HG02642 (cell line): Measurements from ENCODE around the gene CSTB.

ENCODE experiments used
- ATAC-seq: cut with Tn5 transposase; IDR thresholded peaks from one replicate; pipeline ENCODE4 v1.9.1; 2021; ENCODE audit warnings: mild to moderate bottlenecking; ENCODE audit not compliant: unreplicated experiment, poor library complexity

CSTB gene

DNA sequence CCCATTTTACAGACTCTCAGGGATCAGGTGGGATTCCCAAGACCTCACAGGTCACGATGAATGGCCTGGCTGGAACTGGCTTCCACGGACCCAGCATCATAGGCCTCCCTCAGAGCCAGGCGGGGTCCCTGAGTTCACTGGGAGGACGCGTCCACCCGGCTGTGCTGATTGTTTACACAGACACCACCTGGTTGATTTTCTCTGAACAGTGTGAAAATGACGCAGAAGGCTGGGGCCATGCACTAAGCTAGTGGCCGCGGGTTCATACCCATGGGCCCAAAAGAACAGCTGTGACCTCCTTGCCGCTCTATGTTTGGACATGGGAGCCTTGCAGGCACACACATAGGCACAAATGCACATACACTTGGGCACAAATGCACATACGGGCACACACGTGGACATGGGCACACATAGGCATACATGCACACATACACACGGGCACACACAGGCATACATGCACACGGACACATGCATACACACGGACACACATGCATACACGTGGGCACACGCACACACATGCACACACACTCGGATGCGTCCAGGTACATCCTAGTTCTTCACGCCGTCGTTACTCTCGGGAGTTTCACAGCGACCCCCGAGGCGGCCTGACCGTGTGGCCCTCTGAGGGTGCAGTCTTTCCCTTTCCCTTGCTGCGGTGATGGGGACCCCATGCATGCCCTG lies 23.2 kb downstream of the CSTB start:
- ATAC-seq, result no peak

DNA sequence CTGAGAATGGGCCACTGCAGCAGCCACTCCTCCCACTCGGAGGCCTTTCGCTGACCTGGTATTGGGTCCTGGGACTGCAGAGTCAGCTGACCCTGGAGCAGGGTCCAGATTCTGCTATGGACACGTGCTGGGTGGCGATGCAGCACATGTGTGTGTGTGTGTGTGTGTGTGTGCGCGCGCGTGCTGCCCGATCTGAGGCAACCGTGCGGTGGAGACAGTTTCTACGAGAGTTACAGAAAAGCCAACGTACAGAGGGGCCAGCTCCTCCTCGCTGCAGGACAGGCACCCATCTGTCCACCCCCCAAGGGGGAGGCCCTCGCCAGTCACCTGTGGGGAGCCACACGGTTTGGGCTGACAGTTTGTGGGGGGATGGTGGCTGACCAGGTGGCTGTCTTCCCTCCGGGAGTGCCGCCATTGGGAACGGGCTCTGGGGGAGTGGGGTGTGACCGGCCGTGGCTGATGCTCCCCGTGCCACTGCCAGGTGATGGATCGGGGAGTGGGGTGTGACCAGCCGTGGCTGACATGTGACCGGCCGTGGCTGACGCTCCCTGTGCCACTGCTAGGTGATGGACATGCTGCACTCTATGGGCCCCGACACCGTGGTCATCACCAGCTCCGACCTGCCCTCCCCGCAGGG lies 24.0 kb downstream of the CSTB start:
- no peak for ATAC-seq

DNA sequence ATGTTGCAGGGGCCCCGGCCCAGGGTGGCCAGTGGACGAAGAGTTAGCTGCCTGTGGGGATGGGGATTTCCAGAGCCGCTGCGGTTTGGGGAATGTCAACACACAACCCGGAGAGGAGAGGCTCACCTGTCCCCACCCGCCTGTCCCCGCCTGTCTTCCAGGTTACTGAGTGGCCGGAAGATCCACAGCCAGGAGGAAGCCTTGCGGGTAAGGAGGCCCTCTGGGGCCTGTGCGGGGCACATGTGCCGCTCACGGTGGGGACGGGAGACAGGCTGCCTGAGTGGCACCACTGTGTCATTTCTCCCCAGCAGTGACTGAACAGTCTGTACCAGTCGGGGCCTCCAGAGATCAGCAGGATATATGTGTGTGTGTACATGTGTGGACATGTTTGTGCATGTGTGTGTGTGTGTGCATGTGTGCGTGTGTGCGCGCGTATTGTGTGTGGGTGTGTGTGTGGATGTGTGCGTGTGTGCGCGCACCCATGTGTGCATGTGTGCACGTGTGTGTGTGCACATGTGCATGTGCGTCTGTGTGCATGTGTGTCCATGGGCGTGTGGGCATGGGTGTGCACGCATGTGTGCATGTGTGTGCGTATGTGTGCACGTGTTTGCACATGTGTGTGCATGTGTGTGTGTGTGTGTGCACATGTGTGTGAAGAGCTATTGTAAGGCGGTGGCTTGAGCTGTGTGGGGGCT lies 25.6 kb downstream of the CSTB start:
- no peak for ATAC-seq

DNA sequence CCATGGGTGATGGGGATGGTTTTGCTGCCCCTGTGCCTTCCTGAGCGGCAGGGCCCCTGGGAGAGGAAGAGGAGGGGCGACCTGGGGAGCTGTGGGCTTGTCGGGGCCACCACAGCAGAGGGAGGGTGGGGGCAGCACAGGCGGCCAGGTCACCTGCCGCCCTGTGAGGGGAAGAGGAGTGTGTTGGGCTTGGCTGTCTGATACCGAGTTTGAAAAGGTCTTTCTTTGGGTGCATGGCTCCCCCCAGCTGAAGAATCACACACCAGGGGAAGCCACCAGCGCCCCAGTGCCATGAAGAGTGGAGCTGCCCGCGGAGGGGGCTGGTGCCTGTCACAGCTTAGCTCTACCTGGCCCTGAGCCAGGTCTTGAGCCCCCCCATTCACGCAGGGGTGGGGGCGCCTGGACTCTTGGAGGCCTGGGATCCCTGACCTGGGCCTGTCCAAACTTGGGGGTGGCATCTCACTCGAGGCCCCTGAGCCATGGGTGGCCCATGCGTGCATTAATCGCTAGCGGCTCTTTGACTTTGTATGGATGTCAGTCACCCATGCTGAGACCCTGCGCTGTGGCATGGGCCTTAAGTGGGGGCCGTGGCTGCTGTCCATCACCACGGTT lies 26.4 kb downstream of the CSTB start:
- no peak for ATAC-seq

DNA sequence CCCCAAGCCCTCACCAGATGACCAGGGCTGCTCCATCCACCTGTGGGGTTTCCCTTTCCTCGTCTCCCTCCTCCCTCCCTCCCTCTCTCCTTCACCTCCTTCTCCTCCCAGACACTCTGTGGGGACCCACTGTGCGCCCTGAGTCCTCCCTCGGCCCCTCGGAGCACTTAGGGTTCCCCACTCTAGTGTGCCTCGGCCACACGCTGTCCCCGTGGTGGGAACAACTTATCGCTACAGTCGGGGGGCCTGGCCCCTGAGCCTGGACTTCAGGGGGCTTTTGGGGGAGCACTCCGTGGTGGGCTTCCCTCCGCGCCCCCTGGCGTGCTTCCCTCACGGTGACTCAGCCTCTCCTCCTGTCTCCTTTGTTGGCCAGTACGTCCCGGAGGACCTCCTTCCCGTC lies 27.5 kb downstream of the CSTB start:
- ATAC-seq, result no peak

DNA sequence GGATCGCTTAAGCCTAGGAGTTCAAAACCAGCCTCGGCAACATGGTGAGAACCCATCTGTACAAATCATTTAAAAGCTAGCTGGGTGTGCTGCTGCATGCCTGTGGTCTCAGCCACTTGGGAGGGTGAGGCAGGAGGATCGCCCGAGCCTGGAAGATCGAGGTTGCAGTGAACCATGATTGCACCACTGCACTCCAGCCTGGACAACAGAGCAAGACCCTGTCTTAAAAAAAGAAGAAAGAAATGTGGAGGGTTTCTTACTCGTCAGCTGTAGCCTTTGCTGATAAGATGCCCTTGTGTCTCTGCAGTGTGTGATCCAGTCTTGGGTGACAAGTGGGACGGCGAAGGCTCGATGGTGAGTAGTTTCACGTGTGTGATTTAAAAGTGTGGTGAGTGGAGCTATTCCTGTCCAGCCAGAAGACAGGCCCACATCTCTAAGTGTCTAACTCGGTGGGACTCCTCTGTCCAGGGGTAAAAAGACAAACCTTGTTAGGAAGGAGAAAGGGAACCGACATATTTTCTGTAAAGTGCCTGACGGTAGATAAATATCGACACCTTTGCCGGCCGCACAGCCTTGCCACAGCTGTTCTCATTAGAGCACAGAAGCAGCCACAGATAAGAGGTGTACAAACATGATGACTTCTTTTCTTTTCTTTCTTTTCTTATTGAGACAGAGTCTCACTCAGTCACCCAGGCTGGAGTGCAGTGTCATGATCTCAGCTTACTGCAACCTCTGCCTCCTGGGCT lies 30.2 kb downstream of the CSTB start:
- ATAC-seq, result no peak

DNA sequence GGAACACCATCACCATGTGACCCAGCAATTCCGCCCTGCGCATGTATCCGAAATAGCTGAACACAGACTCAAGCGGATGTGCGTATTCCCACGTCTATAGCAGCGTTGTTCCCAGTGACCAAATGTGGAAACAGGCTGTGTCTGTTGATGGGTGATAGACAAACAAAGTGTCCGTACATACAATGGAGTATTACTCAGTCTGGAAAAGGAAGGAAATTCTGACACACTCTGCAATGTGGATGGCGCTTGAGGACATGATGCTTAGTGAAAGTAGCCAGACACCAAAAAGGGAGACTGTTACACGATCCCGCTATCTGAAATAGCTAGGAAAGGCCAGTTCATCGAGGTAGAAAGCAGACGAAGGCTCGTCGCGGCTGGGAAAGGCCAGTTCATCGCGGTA lies 31.4 kb downstream of the CSTB start:
- ATAC-seq, result no peak

DNA sequence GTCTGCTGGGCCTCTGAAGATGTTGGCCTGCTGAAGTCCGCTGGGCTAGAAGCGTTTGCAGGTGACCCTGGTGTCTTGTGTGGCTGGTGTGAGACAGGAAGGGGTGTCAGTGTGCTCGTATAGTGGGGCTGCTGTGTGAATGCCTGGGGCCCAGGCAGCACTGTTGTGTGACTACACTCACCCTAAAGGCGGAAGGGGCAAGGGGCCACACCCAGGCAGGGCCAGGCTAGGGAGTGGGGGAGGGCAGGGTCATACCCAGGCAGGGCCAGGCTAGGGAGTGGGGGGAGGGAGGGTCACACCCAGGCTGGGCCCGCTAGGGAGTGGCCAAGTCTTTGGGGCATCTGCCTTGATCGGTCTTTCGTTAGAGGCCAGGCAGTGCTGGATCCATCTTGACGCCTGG lies 32.2 kb downstream of the CSTB start:
- no peak for ATAC-seq

DNA sequence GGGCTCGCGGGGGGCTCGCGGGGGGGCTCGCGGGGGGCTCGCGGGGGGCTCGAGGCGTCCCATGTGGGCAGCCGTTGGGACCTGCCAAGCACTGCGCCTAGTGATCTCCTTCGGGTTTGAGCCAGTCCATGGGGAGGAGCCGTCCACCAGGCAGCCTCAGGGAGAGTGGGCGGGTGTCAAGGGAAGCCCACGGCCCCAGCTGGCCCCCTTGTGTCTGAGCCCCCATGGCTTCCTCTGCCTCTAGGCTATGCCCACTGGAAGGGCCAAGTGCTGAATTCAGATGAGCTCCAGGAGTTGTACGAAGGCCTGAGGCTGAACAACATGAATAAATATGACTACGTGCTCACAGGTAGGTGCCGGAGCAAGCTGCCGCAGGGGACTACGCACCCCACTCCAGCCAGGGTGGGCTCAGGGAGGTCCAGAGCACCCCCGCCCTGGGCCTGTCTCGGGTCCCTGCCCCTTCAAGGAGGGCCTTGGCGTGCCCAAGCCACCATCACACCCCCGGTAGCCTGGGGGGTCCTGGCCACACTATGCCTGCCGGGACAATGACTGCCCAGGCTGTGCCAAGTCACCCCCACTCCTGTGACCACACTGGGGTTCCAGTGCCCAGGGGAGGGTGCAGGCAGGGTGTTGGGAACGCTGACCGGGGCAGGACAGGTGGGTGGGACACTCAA lies 34.5 kb downstream of the CSTB start:
- ATAC-seq, result no peak

DNA sequence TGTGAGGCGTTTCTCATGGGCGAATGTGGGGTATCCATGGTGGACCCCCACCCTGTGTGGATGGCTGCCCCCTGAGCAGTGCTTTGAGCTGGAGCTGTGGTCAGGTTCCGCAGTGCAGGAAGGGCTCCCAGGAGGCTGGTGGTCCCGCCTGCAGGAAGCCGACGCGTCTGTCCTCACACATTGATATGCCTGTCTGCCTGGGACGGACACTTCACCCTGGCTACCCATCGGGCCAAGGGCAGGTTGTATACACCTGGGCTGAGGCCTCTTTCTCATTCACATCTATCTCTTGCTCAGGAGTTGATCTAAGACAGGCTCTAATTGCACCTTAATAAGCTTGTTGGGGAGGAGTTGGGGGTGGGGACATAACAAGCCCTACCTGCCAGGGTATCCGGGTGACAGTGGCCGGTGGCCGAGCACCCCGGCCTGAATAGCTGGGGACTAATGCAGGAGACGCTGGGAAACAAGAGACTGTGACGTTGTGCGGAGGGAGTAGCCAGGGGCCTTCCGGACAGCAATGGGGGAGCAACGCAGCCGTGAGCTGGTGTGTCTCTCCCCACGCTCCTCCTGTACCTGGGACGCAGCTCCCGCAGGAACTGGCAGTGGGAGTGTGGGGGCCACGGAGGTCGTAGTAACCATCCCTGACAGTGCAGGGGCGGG lies 35.5 kb downstream of the CSTB start:
- ATAC-seq, result no peak

DNA sequence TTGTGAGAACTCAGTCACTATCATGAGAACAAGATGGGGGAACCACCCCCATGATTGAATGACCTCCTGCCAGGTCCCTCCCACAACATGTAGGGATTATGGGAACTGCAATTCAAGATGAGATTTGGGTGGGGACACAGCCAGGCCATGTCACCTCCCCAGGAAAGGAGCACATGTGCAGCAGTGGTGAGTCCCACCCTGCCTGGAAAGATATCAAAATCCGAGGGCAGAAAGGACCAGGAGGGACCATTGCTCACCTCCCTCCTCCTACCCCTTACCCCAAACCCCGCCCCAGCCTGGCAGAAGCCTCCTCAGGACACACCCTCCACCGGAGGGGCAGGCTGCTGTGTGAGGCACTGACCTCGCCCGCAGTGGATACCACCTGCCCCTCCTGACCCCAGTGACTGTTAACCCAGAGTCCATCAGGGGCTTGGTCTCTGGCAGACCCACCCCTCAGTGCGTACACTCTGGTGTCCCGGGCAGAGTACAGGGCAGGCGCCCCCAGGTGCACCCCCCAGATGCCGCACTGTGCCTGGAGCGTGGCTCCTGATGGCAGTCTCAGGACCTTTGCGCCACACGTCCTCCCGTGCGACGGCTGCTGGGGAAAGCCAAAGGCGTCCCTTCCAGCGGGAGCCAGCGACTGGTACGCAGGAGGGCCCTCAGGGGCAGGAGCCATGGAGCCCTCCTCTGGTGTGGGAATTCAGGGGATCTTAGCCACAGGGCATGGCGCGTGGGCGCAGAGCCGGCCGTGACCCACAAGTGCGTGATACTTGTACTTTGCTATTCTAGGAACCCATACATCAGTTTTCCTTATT lies 36.3 kb downstream of the CSTB start:
- no peak for ATAC-seq

DNA sequence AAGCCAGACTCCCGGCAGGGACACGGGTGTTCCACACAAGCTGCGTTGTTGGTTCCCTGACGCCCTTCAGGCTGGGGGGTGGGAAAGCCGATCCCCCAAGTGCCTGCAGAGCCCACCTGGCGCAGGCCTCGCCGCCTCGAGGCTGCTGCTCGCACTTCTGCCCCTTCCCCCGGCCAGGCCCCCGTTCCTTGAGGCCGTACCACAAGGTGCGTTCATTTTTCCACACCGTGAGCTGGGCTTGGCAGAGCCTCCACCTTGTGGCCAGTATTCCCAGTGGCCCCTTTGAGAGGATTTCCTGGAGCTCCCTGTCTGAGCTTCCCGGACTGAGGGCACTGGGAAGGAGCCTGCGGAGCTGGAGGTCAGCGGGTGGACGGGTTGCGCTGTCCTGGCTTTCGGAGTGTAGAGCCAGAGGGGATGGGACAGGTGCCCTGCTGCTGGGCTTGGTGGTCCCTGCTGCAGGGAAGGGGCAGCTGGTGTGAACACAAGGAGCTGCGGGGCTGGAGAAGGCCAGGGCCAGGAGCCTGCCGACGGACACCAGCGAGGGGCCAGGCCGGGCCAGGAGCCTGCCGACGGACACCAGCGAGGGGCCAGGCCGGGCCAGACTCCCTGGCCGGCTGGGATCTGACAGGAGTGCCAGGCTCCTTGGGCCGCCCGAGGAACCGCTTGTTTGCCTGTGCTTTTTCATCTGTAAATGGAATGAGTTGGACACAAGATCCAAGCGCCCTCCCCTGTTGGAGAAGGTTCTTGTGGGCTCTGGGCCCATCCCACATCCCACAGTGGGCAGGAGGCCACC lies 38.8 kb downstream of the CSTB start:
- no peak for ATAC-seq

DNA sequence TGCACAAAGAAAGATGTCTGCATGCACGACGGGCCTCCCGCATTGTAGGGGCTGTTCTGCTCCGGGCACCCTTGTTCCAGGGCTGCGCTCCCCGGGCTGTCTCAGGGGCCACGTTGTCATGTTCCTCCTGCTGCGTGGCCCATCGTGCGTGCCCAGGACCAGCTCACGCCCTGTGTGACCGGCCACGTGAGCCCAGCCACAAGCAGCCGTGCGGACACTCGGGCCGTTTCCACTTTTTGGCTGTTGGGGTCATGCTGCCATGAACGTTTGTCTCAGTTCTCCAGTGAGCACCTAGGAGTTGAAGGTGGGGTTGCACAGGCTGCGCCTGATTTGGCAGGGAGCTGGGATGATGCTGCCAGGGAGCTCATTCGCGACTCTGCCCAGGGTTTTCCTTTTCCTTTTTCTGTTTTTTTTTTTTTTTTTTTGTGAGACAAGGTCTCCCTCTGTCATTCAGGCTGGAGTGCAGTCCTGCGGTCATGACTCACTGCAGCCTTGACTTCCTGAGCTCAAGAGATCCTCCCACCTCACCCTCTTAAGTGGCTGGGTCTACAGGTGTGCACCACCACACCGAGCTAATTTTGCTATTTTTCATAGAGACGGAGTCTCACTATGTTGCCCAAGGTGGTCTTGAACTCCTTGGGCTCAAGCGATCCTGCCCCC lies 39.8 kb downstream of the CSTB start:
- no peak for ATAC-seq

DNA sequence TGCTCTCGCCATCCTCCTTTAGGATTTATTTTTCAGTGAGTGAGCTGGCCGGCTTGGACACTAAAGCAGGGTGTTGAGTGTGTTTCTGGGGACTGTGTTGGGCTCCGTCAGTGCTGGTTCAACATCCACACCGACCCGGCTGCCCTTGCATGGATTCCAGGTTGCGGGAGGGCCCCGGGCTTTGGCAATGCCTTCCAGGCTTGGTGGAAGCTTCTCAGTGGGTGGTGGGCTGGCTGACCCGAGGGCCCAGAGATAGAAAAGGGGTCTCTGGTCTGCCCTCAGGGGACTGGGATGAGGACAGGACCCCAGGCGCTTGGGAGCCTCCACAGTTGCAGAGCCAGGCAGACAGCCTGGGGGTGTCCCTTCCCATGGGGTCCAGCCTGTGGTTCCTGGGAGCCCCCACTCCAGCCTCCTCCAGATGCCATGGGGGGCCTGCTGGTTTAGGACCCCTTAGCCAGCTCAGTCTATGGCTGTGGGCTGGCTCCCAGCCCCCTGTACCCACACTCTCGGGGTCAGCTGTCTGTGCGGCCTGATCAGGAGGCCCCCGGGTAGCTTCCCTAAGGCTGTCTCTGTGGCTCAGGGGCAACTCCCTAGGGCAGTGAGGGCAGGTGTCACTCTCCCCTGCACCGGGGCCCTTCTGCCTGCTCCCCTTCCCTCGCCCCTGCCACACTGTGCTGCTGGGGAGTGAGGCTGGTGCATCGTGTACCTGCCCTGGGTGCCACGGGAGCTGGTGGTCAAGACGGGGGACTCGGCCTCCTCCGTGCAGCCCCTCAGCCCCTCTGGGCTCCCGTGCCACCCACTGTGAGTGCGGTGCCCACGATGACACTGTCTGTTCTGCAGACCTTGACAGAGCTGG lies 40.6 kb downstream of the CSTB start:
- ATAC-seq, result no peak

DNA sequence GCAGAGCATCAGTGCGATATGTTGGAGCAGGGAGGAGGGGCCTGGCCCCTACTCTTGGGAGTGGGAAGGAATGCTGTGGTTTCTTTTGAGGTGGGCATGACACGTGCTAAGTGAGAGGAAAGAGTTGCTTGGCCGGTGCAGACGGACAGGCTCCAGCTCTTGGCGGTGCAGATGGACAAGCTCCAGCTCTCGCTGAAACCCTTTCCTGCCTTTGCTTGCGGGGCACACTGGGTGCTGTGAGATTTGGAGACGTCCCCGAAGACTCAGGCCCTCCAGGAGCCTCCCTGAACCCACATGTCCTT lies 41.2 kb downstream of the CSTB start:
- ATAC-seq, result no peak

DNA sequence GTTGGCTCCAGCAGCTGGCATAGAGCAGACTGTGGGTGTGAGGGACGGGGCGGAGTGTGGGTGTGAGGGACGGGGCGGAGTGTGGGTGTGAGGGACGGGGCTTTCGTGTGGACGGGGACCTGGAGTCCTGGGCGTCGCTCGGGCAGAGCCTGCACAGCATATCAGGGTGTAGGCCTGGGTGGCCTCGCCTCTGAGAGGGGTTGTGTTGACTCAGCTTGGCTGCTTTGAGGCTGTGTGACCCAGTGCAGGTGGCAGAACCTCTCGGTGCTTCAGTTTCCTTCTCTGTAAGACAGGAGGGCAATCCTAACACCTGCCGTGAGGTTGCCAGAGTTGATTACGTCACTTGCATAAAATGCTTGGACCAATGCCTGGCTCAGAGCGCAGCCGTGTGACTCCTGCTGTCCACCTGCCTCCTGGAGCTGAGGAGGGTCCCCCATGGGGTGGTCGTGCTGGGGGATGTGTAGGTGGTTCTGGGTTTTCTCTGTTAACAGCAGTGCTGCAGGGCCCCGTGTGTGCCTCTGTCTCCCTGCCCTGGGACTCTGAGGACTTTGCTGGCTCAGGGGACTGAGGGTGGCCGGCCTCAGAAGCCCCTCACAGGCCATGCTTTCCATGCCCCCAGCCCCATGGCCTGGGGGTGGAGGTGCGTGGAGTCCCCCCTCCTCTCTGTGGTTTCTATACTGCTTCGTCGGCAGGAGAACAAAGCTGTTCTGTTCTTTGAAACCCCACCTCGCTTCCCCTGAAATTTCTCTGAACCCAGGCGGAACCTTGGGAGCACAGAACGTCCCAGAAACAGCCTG lies 41.8 kb downstream of the CSTB start:
- ATAC-seq, result no peak
